Measurements from ENCODE around the gene VAMP4. TPM values are rescaled to one million over a fixed set of nuclear protein-coding genes. Genes with fewer than 3 reads are reported as not detected.

VAMP4 gene, protein sequence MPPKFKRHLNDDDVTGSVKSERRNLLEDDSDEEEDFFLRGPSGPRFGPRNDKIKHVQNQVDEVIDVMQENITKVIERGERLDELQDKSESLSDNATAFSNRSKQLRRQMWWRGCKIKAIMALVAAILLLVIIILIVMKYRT
- total RNA-seq (2022) = 7.4 and 7.5 TPM in 2 replicates
- Bru-seq, nascent RNA = percentile 65 among the genes with signal in this experiment
- BruChase-seq, experiment 1, labeled RNA remaining after a 6-hour chase = percentile 57 among the genes with signal in this experiment
- BruChase-seq, experiment 2, labeled RNA remaining after a 2-hour chase = percentile 53 among the genes with signal in this experiment
- long read RNA-seq, full-length matches to known transcripts = 12 of 17 reads
- long read RNA-seq, partial matches to known transcripts = 0 of 17 reads
- long read RNA-seq, other reads (novel, unspliced or antisense) = 5 of 17 reads

GRCh38 chr1:171741872-171742576, at the start of gene VAMP4:
Gene VAMP4 (minus strand): TSS chr1:171742065. CDS start chr1:171738414, 3,651 bp downstream.
- peaks cover 22% of the 10 kb centered on the region for H3K4me1 Mint-ChIP-seq (ENCODE audit: low read depth, unreplicated experiment)
- H3K27ac Mint-ChIP-seq (ENCODE audit: unreplicated experiment) = peak within 1 kb of the TSS; percentile 95
- intact Hi-C loops (cut with micrococcal nuclease; ENCODE audit: unreplicated experiment) = loop anchor here (1.0 kb wide), 1 partner anchor 39 kb away; the partner anchor contains the start of gene METTL13
- peak; percentile 89 for DNase-seq
- BruUV-seq (replicated peaks) = no TSS peak
- no peaks in the 10 kb centered on the region for H3K9me3 Mint-ChIP-seq (ENCODE audit: low read depth, unreplicated experiment)
- CTCF ChIA-PET = interaction anchor here (1.2 to 4.0 kb wide), 3 partner anchors 26 to 257 kb away, joined by 5 to 12 read pairs (median 11); partner anchors contain the start of gene PRRC2C
- TF ChIP-seq, protein P1, sequence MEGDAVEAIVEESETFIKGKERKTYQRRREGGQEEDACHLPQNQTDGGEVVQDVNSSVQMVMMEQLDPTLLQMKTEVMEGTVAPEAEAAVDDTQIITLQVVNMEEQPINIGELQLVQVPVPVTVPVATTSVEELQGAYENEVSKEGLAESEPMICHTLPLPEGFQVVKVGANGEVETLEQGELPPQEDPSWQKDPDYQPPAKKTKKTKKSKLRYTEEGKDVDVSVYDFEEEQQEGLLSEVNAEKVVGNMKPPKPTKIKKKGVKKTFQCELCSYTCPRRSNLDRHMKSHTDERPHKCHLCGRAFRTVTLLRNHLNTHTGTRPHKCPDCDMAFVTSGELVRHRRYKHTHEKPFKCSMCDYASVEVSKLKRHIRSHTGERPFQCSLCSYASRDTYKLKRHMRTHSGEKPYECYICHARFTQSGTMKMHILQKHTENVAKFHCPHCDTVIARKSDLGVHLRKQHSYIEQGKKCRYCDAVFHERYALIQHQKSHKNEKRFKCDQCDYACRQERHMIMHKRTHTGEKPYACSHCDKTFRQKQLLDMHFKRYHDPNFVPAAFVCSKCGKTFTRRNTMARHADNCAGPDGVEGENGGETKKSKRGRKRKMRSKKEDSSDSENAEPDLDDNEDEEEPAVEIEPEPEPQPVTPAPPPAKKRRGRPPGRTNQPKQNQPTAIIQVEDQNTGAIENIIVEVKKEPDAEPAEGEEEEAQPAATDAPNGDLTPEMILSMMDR (IDR thresholded peaks at IDR 0.05; ENCODE audit: unreplicated experiment) = no peak
- no peaks in the 10 kb centered on the region for H3K27me3 Mint-ChIP-seq (ENCODE audit: unreplicated experiment)
- H3K4me3 Mint-ChIP-seq (ENCODE audit: low read depth, unreplicated experiment) = peak within 1 kb of the TSS; percentile 89
- H3K36me3 Mint-ChIP-seq (ENCODE audit: insufficient read depth, unreplicated experiment) = peaks cover 30% of the 10 kb centered on the region

GRCh38 chr1:171790318-171790717, 48.5 kb upstream of the VAMP4 start:
- Mint-ChIP-seq H3K4me1 (ENCODE audit: low read depth, unreplicated experiment) (peaks cover 8% of the 10 kb centered on the region), H3K9me3 (ENCODE audit: low read depth, unreplicated experiment) (no peaks in the 10 kb centered on the region), H3K4me3 (ENCODE audit: low read depth, unreplicated experiment) (no peak overlapping the region), H3K27me3 (ENCODE audit: unreplicated experiment) (no peaks in the 10 kb centered on the region), H3K27ac (ENCODE audit: unreplicated experiment) (no peak overlapping the region), H3K36me3 (ENCODE audit: insufficient read depth, unreplicated experiment) (peaks cover 37% of the 10 kb centered on the region)
- TF ChIP-seq, protein P1 (IDR thresholded peaks at IDR 0.05; ENCODE audit: unreplicated experiment) = no peak
- BruUV-seq (replicated peaks) = no TSS peak
- intact Hi-C loops (cut with micrococcal nuclease; ENCODE audit: unreplicated experiment) = no loop called here
- no peak for DNase-seq
- CTCF ChIA-PET = interaction anchor here (1.0 kb wide), 1 partner anchor 9 kb away, joined by 5 read pairs; the partner anchor contains the start of gene METTL13

DNA sequence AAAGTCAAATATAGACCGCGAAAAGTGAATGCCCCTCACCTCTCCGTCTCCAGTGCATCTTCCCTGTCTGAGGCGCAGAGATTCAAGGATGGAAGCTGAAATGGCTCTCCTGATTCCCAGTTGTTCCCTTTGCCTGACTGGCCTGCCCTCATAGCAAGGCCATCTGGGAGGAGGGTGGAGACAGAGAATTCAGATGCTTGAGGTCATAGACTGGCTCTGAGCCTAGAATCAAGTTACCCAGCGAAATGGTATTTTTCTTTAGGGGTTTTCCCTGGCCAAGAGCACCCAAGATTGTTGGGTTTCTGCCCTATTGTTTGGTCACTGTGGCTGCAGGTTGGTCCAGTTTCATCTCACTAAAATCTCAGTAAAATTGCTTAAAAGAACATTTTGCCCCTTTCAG, 46.8 kb upstream of the VAMP4 start:
- no peaks in the 10 kb centered on the region for H3K27me3 Mint-ChIP-seq (ENCODE audit: unreplicated experiment)
- BruUV-seq (replicated peaks) = no TSS peak
- intact Hi-C loops (cut with micrococcal nuclease; ENCODE audit: unreplicated experiment) = no loop called here
- H3K9me3 Mint-ChIP-seq (ENCODE audit: low read depth, unreplicated experiment) = no peaks in the 10 kb centered on the region
- peak; percentile 9 for DNase-seq
- TF ChIP-seq, protein P1 (IDR thresholded peaks at IDR 0.05; ENCODE audit: unreplicated experiment) = no peak
- CTCF ChIA-PET = no interaction called here
- H3K36me3 Mint-ChIP-seq (ENCODE audit: insufficient read depth, unreplicated experiment) = peaks cover 32% of the 10 kb centered on the region
- H3K27ac Mint-ChIP-seq (ENCODE audit: unreplicated experiment) = no peak overlapping the region
- H3K4me3 Mint-ChIP-seq (ENCODE audit: low read depth, unreplicated experiment) = no peak overlapping the region
- peaks cover 21% of the 10 kb centered on the region for H3K4me1 Mint-ChIP-seq (ENCODE audit: low read depth, unreplicated experiment)

- Mint-ChIP-seq H3K27ac (ENCODE audit: unreplicated experiment) (no peak overlapping the region), H3K9me3 (ENCODE audit: low read depth, unreplicated experiment) (no peaks in the 10 kb centered on the region), H3K4me3 (ENCODE audit: low read depth, unreplicated experiment) (no peak overlapping the region), H3K27me3 (ENCODE audit: unreplicated experiment) (no peaks in the 10 kb centered on the region), H3K36me3 (ENCODE audit: insufficient read depth, unreplicated experiment) (peaks cover 36% of the 10 kb centered on the region), H3K4me1 (ENCODE audit: low read depth, unreplicated experiment) (peaks cover 30% of the 10 kb centered on the region)
- TF ChIP-seq, protein P1 (IDR thresholded peaks at IDR 0.05; ENCODE audit: unreplicated experiment) = no peak
- CTCF ChIA-PET = no interaction called here
- no TSS peak for BruUV-seq (replicated peaks)
- intact Hi-C loops (cut with micrococcal nuclease; ENCODE audit: unreplicated experiment) = no loop called here
- no peak for DNase-seq
These were observed 46.0 kb upstream of the VAMP4 start for GRCh38 chr1:171787686-171788480.
